Left ventricle myocardium superior (tissue), 1 donor: ENCODE results near the gene RPL28. TPM values are rescaled to one million over a fixed set of nuclear protein-coding genes. Genes with fewer than 3 reads are reported as not detected.
A peak's percentile ranks its signal among the peaks of the same experiment; 100 is the strongest.
"Not testable (repeated sequence)": the region's sequence is repeated elsewhere in the genome, so short reads cannot be mapped to it uniquely, and the experiment has no call there.

ENCODE experiments used
- ATAC-seq: fragments of 200-7000 bp; cut with Tn5 transposase; one replicate; pipeline ENCODE4 v1.9.1; 2020; ENCODE audit warnings: mild to moderate bottlenecking, moderate library complexity
- DNase-seq: peaks from one replicate; pipeline ENCODE4 v3.0.0-alpha.2; 2020
- intact Hi-C: fragments of 100-400 bp; cut with micrococcal nuclease; formaldehyde crosslinking; loops from one replicate; pipeline ENCODE4 v1.11.0; 2022
- total RNA-seq: library from RNA; stranded (reverse); fragmentation: NEBNext Ultra II Directional; extraction: Animal tissue kit (Norgen Biotek cat#: 25700); gene quantifications from one replicate; pipeline ENCODE4 v1.2.1, GENCODE V29; 2021
- donor health status: DM: no; HTN: yes; CAD: no; lungs with severe emphysema.

The RPL28 gene
- total RNA-seq, 1 donor from 2014 or later: 557 TPM

DNA sequence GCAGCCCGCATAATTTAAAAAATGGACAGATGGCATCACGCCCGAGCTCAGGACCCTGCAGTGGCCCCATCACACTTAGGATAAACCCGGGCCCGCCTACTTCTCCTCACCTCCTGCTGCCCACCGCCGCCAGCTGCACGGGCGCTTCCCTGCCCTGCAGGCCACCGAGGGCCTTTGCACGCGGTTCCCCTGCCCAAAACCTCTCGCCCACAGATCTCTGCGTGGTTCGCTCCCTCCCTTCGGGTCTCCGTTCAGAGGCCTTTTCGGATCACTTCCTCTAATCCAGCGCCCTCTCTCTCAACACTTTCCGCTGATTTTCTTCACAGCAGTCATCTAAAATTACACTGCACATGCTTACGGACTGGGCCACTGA lies 55.6 kb downstream of the RPL28 start:
- intact Hi-C loops: no loop called here
- ATAC-seq (no peak), DNase-seq (no peak)

GRCh38 chr19:55441692-55442321 lies 56.1 kb downstream of the RPL28 start:
- intact Hi-C loops: no loop called here
- ATAC-seq (no peak), DNase-seq (no peak)

DNA sequence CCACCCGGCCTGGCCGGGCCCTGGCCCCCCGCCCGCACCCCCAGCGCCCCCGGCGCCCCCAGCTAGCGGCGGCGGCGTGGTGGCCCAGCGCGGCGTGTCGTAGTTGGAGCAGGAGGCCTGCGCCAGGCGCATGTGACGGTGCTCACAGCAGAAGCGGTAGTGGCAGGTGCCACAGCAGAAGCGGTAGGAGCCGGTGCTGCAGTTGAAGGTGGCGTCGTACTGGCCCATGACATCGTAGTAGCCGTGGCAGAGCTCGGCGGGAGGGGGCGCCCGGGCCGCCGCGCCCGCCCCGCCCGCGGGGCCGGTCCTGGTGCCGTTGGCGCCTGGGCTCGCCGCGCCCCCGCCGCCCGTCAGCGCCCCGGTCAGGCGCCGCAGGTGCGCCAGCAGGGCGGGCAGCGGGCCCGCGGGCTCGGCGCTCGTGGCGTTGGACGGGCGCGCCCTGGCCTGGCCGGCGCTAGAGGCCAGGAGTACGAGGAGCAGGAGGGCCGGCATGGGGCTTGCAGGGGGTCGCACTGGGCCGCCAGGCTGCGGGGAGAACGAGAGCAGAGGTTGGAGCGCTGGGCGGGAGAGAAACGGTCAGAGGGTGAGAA lies 56.7 kb downstream of the RPL28 start:
- no peak for ATAC-seq
- DNase-seq: no peak
- intact Hi-C loops: no loop called here

- DNase-seq (no peak), ATAC-seq (no peak)
- intact Hi-C loops: no loop called here
These were observed 57.5 kb downstream of the RPL28 start, which contains the start of gene SHISA7 for GRCh38 chr19:55443045-55443823. Gene SHISA7, minus strand, starts transcription at chr19:55443300. Its CDS starts 437 bp downstream, at chr19:55442863.

GRCh38 chr19:55443824-55444480 lies 58.2 kb downstream of the RPL28 start:
- DNase-seq: no peak
- intact Hi-C loops: no loop called here
- ATAC-seq: no peak

DNA sequence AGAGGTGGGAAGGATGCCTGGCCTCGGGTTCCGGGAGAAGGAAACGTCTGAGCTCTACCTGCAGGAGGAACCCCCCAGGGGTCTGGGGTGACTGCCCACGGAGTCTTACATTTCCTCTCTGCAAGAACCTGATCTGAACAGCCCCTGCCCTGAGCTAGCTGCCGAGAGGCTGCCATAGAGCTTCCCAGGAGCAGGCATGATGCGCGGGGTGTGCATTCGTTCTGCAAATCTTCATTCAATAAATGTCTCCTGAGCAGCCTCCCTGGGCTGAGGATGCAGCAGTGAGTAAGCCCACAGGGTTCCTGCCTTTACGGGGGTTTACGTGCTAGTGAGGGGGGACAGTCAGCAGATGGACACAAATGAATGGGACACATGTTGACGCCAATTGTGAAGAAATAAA lies 58.9 kb downstream of the RPL28 start:
- no peak for DNase-seq
- intact Hi-C loops: no loop called here
- ATAC-seq: no peak

DNA sequence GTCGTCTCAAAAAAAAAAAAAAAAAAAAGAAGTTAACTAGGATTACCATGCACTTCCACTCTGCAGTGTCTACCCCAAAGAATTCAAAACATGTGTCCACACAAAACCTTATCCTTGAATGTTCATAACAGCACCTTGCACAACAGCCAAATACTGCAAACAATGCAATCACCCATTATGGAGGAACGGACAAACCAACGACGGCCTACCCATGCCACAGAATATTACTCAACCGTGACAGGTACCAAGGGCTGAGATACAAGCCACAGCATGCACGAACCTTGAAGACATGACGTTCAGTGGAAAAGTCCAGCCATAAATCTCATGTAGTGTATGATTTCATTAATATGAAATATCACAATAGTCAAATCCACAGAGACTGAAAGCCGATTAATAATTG lies 60.3 kb downstream of the RPL28 start:
- intact Hi-C loops: no loop called here
- no peak for DNase-seq
- no peak for ATAC-seq

DNA sequence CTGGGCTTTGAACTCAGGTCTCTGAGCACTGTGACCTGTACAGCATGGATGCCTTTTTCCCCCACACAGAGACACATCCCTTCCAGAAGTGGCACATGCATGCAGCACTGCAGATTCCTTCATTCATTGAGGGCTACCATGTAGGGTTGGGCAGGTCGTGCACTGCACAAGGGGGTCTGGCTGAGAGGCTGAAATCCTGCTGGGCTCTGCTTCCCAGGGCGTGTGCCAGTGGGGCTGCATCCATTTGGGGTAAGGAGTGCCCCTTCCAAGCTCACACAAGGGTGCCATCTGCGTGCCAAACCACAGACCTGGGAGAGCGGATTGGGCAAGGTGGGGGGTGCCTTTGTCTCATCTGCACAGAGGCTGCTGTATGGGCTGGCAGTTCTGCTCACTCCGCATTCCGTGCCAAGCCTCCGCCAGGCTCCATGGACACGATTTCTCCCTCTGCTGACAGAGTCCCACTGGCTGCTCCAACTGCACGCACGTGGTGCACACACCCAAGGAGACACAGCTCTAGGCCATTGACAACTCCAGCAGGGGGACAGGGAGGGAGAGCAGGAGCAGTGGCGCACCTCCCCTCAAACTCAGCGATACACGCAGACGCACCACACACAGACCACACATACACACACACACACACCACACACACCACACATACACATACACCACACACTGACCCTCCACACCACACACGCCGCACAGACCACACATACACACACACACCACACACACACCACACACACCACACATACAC lies 61.9 kb downstream of the RPL28 start:
- DNase-seq: no peak
- intact Hi-C loops: no loop called here
- ATAC-seq: peak; percentile 53

DNA sequence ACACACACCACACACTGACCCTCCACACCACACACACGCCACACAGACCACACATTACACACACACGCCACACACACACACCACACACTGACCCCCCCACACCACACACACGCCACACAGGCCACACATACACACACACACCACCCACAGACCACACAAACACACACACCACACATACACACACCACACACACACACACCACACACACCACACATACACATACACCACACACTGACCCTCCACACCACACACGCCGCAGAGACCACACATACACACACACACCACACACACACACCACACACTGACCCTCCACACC lies 62.4 kb downstream of the RPL28 start:
- DNase-seq, intact Hi-C loops, ATAC-seq: not testable (repeated sequence)

DNA sequence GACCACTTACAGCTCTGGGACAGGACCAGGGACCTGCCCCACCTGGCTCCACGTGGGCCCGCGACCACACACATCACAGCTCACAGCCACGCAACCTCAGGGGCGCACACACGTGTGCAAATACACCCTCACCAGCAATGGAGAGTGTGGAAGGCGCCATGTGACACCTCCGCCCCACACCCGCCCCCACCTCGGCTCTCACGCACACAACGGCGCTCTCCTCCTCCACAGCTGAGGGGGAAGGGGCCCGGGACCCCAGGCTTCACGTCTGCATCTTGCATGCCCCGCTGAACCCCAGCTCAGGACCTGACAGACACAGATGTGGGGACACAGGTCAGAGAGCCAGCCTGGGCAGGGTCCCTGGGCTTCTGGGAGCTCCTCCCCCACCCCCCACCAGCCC lies 63.7 kb downstream of the RPL28 start:
- ATAC-seq: no peak
- intact Hi-C loops: no loop called here
- DNase-seq: no peak

- intact Hi-C loops: no loop called here
These were observed 65.6 kb downstream of the RPL28 start for GRCh38 chr19:55451163-55451964.

DNA sequence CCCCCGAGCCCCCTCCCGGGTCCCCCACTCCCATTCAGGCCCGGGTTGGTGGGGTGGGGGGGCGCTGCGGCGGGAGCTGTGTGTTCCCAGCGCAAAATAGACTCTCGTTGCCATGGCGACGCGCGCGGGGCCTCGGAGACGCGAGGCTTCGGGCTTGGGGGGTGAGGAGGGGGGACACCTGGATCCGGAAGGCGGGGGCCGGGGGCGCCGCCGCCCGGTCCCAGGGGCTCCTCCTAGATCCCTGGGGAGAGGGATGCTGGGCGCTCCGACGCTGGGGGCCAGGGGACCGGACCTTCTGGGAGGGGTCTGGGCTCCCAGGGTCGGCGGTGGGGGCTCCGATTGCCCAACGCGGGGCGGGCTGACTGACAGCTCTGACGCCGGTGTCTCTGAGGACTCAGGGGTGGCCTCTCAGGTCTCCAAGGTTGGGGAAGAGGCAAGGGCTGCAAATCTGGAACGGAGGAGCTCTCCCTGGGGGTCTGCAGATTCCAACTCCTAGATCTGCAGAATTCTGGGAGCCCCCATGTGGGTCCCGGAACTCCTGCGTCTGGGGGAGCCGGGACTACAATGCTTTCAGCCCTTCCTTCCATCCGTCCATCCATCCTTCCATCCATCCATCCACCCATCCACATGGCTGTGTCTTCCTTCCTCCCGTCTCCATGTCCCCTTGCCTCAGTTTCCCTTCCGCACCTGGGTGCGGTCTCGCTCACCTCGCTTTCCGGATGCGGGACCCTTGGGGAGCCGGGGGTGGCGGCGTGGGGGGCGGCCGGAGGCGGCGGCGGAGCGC lies 66.4 kb downstream of the RPL28 start:
- ATAC-seq: no peak

More at GRCh38 chr19:55451163-55451964, 65.6 kb downstream of the RPL28 start:
- no peak for ATAC-seq
- DNase-seq: no peak

More for the DNA sequence above, 66.4 kb downstream of the RPL28 start:
- DNase-seq: no peak
- intact Hi-C loops: no loop called here

Other genes with a start within 250 kb of the RPL28 start
- 50.2 TPM for gene TNNT1, start 236.7 kb upstream of the RPL28 start, total RNA-seq
- gene TNNI3, start 228.2 kb upstream of the RPL28 start, total RNA-seq: 5,071 TPM
- 0.87 TPM for gene DNAAF3, start 219.3 kb upstream of the RPL28 start, total RNA-seq
- gene SYT5, start 205.6 kb upstream of the RPL28 start, total RNA-seq: not detected
- 0.47 TPM for gene PTPRH, start 176.4 kb upstream of the RPL28 start, total RNA-seq
- 1.9 TPM for gene TMEM86B, start 157.2 kb upstream of the RPL28 start, total RNA-seq
- 39.2 TPM for gene PPP6R1, start 126.9 kb upstream of the RPL28 start, total RNA-seq
- gene HSPBP1, start 105.8 kb upstream of the RPL28 start, total RNA-seq: 28.6 TPM
- gene BRSK1, start 101.9 kb upstream of the RPL28 start, total RNA-seq: 1.9 TPM
- 1.2 TPM for gene TMEM150B, start 60.6 kb upstream of the RPL28 start, total RNA-seq
- 7.2 TPM for gene KMT5C, start 46.1 kb upstream of the RPL28 start, total RNA-seq
- gene COX6B2, start 31.2 kb upstream of the RPL28 start, total RNA-seq: not detected
- gene GARIN5B, start 22.7 kb upstream of the RPL28 start, total RNA-seq: not detected
- gene IL11, start 15.5 kb upstream of the RPL28 start, total RNA-seq: not detected
- gene TMEM190, start 9.1 kb upstream of the RPL28 start, total RNA-seq: not detected
- gene TMEM238, start 1.6 kb upstream of the RPL28 start, total RNA-seq: 0.25 TPM
- gene UBE2S, start 21.9 kb downstream of the RPL28 start, total RNA-seq: 24.5 TPM
- not detected for gene SHISA7, start 57.4 kb downstream of the RPL28 start, total RNA-seq
- gene ISOC2, start 75.7 kb downstream of the RPL28 start, total RNA-seq: 58.5 TPM
- not detected for gene C19orf85, start 78.8 kb downstream of the RPL28 start, total RNA-seq
- 6.4 TPM for gene ZNF628, start 90.7 kb downstream of the RPL28 start, total RNA-seq
- gene NAT14, start 99.3 kb downstream of the RPL28 start, total RNA-seq: 6.0 TPM
- 2.7 TPM for gene SSC5D, start 102.5 kb downstream of the RPL28 start, total RNA-seq
- 15.2 TPM for gene SBK2, start 151.2 kb downstream of the RPL28 start, total RNA-seq
- 16.6 TPM for gene SBK3, start 159.6 kb downstream of the RPL28 start, total RNA-seq
- gene ZNF579, start 194.9 kb downstream of the RPL28 start, total RNA-seq: 14.7 TPM
- 16.3 TPM for gene FIZ1, start 213.6 kb downstream of the RPL28 start, total RNA-seq
- gene ZNF524, start 214.4 kb downstream of the RPL28 start, total RNA-seq: 17.0 TPM
- gene ZNF865, start 219.7 kb downstream of the RPL28 start, total RNA-seq: 21.8 TPM
- 13.4 TPM for gene ZNF784, start 238.6 kb downstream of the RPL28 start, total RNA-seq